Mucosa of descending colon (tissue), 3 donors: ENCODE measurements around the gene ERFL. TPM values are rescaled to one million over a fixed set of nuclear protein-coding genes. Genes with fewer than 3 reads are reported as not detected.

ENCODE experiments used
- ATAC-seq: fragments of 200-7000 bp; cut with Tn5 transposase; one replicate; pipeline ENCODE4 v1.9.1; 2020; ENCODE audit warnings: mild to moderate bottlenecking, moderate library complexity
- DNase-seq, 3 donors: peaks; one replicate each; pipeline ENCODE4 v3.0.0-alpha.2; 2020
- H3K36me3 ChIP-seq: fragments of 200-600 bp; one replicate; pipeline ENCODE4 v1.8.0; 2021; ENCODE audit warnings: low read depth, mild to moderate bottlenecking
- H3K4me1 ChIP-seq: fragments of 200-600 bp; one replicate; pipeline ENCODE4 v1.8.0; 2021; ENCODE audit warnings: low read depth, mild to moderate bottlenecking
- H3K4me3 ChIP-seq: fragments of 200-600 bp; one replicate; pipeline ENCODE4 v1.8.0; 2021; ENCODE audit warnings: mild to moderate bottlenecking
- H3K9me3 ChIP-seq: fragments of 200-600 bp; one replicate; pipeline ENCODE4 v1.8.0; 2021; ENCODE audit warnings: mild to moderate bottlenecking
- intact Hi-C, 2 donors: fragments of 100-400 bp; cut with DNase I in 1 of 2; cut with micrococcal nuclease in 1 of 2; formaldehyde crosslinking; loops; one replicate each; pipeline versions ENCODE4 v1.11.0 to v1.11.1; 2022; cut with DNase I, micrococcal nuclease
- total RNA-seq, 3 donors: library from RNA; stranded (reverse); fragmentation: NEBNext Ultra II Directional in 2 of 3; extraction: Animal tissue kit (Norgen Biotek cat#: 25700) in 2 of 3; gene quantifications; one replicate each; pipeline versions ENCODE4 v1.2.1 to v1.2.4, GENCODE V29; 2021 to 2023
- TF ChIP-seq, protein P1 (sequence below): fragments of 200-600 bp; IDR thresholded peaks from one replicate; pipeline ENCODE4 v1.8.0; 2022; ENCODE audit warnings: antibody characterized with exemption, mild to moderate bottlenecking
- donor health status: DM: no; HTN: no; CAD: no; lungs with moderate emphysema.
- donor health status: DM: no; HTN: no; CAD: no.
- donor health status: DM: no; HTN: yes; CAD: no.

ERFL gene
- total RNA-seq, 3 donors from 2014 or later: 0.70 to 1.1 (median 0.98) TPM

DNA sequence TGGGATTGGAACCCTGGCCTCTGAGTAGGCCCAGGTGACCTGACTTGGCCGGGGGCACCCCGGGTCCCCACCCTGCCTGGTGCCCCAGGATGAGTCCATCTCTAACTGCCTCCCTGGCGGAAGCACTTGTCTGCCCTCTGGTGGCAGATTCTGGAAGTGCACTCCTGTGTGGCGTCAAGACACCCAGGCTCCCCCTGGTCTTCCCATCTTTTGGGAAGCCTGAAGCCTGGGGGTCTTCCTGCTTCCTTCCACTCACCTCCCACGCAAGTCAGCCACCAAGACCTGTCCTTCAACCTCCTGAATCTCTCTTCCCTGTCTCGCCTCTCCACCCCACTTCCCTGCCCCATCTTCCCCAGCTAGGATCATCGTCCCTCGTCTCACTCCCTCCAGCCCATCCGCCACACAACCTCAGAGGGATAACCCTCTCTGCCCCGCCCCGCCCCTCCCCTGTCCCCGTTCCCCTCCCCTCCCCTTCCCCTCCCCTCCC lies 23.5 kb upstream of the ERFL start:
- intact Hi-C loops: loop anchor here (5.0 kb wide), 1 partner anchor 79 kb away; no protein-coding TSS in a partner anchor
- TF ChIP-seq, protein P1, sequence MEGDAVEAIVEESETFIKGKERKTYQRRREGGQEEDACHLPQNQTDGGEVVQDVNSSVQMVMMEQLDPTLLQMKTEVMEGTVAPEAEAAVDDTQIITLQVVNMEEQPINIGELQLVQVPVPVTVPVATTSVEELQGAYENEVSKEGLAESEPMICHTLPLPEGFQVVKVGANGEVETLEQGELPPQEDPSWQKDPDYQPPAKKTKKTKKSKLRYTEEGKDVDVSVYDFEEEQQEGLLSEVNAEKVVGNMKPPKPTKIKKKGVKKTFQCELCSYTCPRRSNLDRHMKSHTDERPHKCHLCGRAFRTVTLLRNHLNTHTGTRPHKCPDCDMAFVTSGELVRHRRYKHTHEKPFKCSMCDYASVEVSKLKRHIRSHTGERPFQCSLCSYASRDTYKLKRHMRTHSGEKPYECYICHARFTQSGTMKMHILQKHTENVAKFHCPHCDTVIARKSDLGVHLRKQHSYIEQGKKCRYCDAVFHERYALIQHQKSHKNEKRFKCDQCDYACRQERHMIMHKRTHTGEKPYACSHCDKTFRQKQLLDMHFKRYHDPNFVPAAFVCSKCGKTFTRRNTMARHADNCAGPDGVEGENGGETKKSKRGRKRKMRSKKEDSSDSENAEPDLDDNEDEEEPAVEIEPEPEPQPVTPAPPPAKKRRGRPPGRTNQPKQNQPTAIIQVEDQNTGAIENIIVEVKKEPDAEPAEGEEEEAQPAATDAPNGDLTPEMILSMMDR: peak; percentile 99
- peak; percentile 78 to 92 (median 90) for DNase-seq
- peak; percentile 82 for ATAC-seq
- Histone ChIP-seq H3K36me3 (no peaks in the 10 kb centered on the region), H3K9me3 (no peaks in the 10 kb centered on the region), H3K4me1 (peaks cover 7% of the 10 kb centered on the region), H3K4me3 (no peak overlapping the region)

DNA sequence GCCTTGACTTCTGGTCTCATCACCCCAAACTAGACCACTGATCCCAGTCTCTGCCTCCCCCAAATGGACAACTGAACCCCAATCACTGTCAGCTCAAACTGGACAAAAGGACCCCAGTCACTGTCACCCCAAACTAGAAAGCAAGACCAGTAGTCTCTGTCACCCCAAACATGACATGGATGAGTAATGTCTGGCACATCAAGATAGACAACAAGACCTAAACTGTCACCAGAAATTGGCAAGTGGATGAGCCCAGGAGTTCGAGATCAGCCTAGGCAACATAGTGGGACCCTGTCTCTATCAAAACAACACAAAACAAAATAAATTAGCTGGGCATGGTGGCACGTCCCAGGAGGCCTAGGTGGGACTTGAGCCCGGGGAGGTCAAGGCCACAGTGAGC lies 18.8 kb upstream of the ERFL start:
- no peaks in the 10 kb centered on the region for H3K4me1 ChIP-seq
- no peak for ATAC-seq
- H3K36me3 ChIP-seq: no peaks in the 10 kb centered on the region
- TF ChIP-seq, protein P1: no peak
- intact Hi-C loops: no loop called here
- H3K9me3 ChIP-seq: no peaks in the 10 kb centered on the region
- no peak for DNase-seq
- H3K4me3 ChIP-seq: no peak overlapping the region

DNA sequence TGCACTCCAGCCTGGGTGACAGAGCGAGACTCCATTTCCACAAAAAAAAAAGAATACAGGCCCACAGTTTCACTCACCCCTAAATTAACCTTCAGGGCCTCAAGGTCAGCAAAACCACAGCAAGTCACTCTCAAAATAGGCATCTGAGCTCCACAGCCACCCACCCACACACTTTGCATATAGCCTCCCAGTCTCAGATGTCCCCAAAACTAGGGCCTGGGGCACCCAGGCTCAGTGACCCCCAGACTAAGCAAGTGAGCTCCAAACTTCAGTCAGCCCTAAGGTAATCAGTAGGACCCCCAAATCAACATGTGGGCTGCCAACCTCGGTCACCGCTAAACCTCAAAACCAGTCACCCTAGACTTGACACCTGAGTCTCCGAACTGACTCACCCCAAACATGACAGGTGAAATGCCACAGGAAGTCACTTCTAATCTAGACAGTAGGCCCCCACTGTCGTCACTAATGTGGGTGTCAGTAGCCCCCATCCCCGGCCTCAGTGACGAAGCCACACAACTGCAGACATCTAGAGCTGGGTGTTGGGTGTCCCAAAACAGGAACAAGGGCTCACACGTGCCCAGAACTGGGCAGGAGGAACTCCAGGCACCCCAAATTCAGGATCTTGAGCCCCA lies 17.0 kb upstream of the ERFL start:
- H3K36me3 ChIP-seq: no peaks in the 10 kb centered on the region
- no peaks in the 10 kb centered on the region for H3K9me3 ChIP-seq
- peak; percentile 88 for ATAC-seq
- H3K4me3 ChIP-seq: no peak overlapping the region
- H3K4me1 ChIP-seq: peaks cover 8% of the 10 kb centered on the region
- TF ChIP-seq, protein P1: no peak
- peak; percentile 67 to 86 (median 72) for DNase-seq
- intact Hi-C loops: no loop called here

DNA sequence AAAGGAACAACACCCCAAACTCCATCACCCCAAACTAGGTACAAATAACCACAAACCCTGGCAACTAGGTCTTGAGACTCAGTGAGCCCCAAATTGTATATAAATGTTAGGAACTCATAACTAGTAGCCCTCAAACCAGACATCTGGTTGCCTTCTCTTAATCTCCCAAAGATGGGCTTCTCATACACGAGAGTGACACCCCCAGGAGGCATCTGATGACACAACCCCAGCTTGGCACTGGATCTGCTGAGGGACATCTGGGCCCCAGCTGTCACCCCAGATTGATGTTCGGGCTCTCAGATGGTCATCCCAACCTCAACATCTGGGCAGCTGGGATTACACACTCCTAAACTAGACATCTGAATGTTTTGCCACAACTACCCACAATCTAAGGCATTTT lies 16.1 kb upstream of the ERFL start:
- DNase-seq (no peak), ATAC-seq (no peak)
- no peak overlapping the region for H3K4me3 ChIP-seq
- intact Hi-C loops: no loop called here
- TF ChIP-seq, protein P1: no peak
- peaks cover 8% of the 10 kb centered on the region for H3K4me1 ChIP-seq
- no peaks in the 10 kb centered on the region for H3K36me3 ChIP-seq
- no peaks in the 10 kb centered on the region for H3K9me3 ChIP-seq

DNA sequence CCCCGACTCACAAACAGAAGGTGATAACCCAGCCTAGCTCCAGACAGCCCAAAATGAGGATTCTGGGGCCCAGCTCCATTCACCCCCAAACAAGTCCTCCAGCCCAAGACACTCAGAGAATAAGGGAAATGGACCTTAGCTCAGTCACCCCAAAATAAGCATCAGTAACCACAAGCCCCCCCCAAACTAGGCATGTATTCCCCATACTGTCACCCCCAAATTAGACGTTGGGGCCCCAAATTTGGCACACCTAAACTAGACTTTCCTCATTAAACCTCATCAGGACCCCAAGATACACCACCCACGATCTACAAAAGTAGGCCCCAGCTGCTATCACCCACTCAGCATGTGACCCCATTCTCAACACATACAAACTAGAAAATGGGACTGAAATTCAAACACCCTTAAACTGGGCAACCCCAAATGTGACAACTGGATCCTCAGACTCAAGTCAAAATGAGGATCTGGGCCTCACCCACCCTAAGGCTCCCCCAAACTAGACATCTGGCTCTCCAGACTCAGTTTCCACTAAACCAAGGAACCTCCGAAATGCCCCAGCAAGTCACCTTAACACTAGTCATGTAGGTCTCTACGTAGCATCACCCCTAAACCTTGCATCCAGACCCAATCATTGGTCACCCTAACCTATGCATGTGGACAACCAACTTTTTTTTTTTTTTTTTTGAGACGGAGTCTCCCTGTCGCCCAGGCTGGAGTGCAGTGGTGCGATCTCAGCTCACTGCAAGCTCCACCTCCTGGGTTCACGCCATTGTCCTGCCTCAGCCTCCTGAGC lies 13.4 kb upstream of the ERFL start:
- H3K9me3 ChIP-seq: no peaks in the 10 kb centered on the region
- TF ChIP-seq, protein P1: no peak
- H3K36me3 ChIP-seq: no peaks in the 10 kb centered on the region
- no peak for ATAC-seq
- intact Hi-C loops: no loop called here
- H3K4me3 ChIP-seq: no peak overlapping the region
- DNase-seq: no peak
- H3K4me1 ChIP-seq: peaks cover 8% of the 10 kb centered on the region
